H1 (cell line): ENCODE results near the gene NXPH4. TPM values are rescaled to one million over a fixed set of nuclear protein-coding genes. Genes with fewer than 3 reads are reported as not detected.

Experiments used
- CTCF ChIA-PET: fragments of 300-600 bp; sonication (Branson Sonifier 250); formaldehyde crosslinking; loops from one replicate; lab custom pipeline; 2021; ENCODE audit not compliant: partially characterized antibody; lab: Charles Lee
- POLR2A ChIA-PET: fragments of 300-600 bp; sonication (Branson Sonifier 250); formaldehyde crosslinking; loops from one replicate; lab custom pipeline; 2021; ENCODE audit warnings: inconsistent platforms; ENCODE audit not compliant: partially characterized antibody; lab: Charles Lee
- DNase-seq, 2 experiments: peaks; one replicate each; pipeline versions ENCODE4 v3.0.0 to v3.0.0-alpha.2; 2010 to 2022; ENCODE audit warnings: low spot score in 2 of 2, low read depth in 1 of 2, mixed read lengths in 1 of 2
- FAIRE-seq: peaks from 2 replicates; lab custom pipeline; 2011; peaks lifted over from hg19 to GRCh38; lab: Jason Lieb, UNC
- H2AFZ ChIP-seq: 2 replicates; pipeline ENCODE4 v1.8.1; 2012; ENCODE audit warnings: low read length, inconsistent platforms
- H2AK5ac ChIP-seq: 2 replicates; pipeline ENCODE4 v1.6.1; 2013; ENCODE audit warnings: low read depth, low read length
- H2BK120ac ChIP-seq: replicated peaks from 2 replicates; pipeline ENCODE3; 2013; ENCODE audit warnings: low read depth, low read length, inconsistent platforms
- H2BK12ac ChIP-seq: 2 replicates; pipeline ENCODE4 v1.6.1; 2013; ENCODE audit warnings: low read depth, low read length
- H2BK15ac ChIP-seq: 2 replicates; pipeline ENCODE4 v1.6.1; 2013; ENCODE audit warnings: low read length
- H2BK20ac ChIP-seq: 2 replicates; pipeline ENCODE4 v1.6.1; 2013; ENCODE audit warnings: low read length
- H2BK5ac ChIP-seq: 2 replicates; pipeline ENCODE4 v1.6.1; 2013; ENCODE audit warnings: low read depth, low read length
- H3K14ac ChIP-seq: 2 replicates; pipeline ENCODE4 v1.6.1; 2013; ENCODE audit warnings: inconsistent platforms; ENCODE audit not compliant: insufficient read length
- H3K18ac ChIP-seq: 2 replicates; pipeline ENCODE4 v1.6.1; 2013; ENCODE audit warnings: low read length; ENCODE audit errors: extremely low read depth
- H3K23ac ChIP-seq: 2 replicates; pipeline ENCODE4 v1.6.1; 2013; ENCODE audit warnings: inconsistent platforms; ENCODE audit not compliant: insufficient read length
- H3K23me2 ChIP-seq: 2 replicates; pipeline ENCODE4 v1.6.1; 2013; ENCODE audit warnings: low read depth, low read length
- H3K27ac ChIP-seq: 2 replicates; pipeline ENCODE4 v1.6.1; 2011; ENCODE audit warnings: low read depth, low read length, inconsistent platforms
- H3K27me3 ChIP-seq, 4 experiments: replicated peaks in 1 of 4; 1 replicate in 1 of 4; 2 replicates in 3 of 4; pipeline versions ENCODE4 v1.6.1 to v1.8.1; 2011 to 2013; ENCODE audit warnings: low read length in 3 of 4, mild to moderate bottlenecking in 3 of 4, inconsistent platforms in 2 of 4, mixed read lengths in 2 of 4, moderate library complexity in 1 of 4; ENCODE audit not compliant: control insufficient read depth in 3 of 4, insufficient read depth in 3 of 4; ENCODE audit errors: extremely low read depth in 1 of 4
- H3K36me3 ChIP-seq, 4 experiments: 2 replicates each; pipeline versions ENCODE4 v1.6.1 to v1.8.1; 2011 to 2013; ENCODE audit warnings: mild to moderate bottlenecking in 4 of 4, low read length in 3 of 4, moderate library complexity in 2 of 4, control low read depth in 1 of 4, inconsistent platforms in 1 of 4; ENCODE audit not compliant: insufficient read depth in 4 of 4, control insufficient read depth in 2 of 4
- H3K4ac ChIP-seq: replicated peaks from 2 replicates; pipeline ENCODE3; 2013; ENCODE audit warnings: low read length, low read depth, mixed read lengths, inconsistent platforms; ENCODE audit not compliant: insufficient read length
- H3K4me1 ChIP-seq, 4 experiments: replicated peaks in 1 of 4; 1 replicate in 1 of 4; 2 replicates in 3 of 4; pipeline versions ENCODE4 v1.6.1 to v1.8.1; 2011 to 2013; ENCODE audit warnings: low read length in 3 of 4, inconsistent platforms in 2 of 4, mixed read lengths in 1 of 4; ENCODE audit not compliant: insufficient read depth in 4 of 4, control insufficient read depth in 3 of 4
- H3K4me2 ChIP-seq, 2 experiments: 2 replicates each; pipeline versions ENCODE4 v1.6.1 to v1.8.1; 2011 to 2013; ENCODE audit warnings: low read depth in 2 of 2, low read length in 2 of 2, control low read depth in 1 of 2, inconsistent platforms in 1 of 2, mild to moderate bottlenecking in 1 of 2; ENCODE audit not compliant: insufficient read depth in 1 of 2
- H3K4me3 ChIP-seq, 4 experiments: fragments of 200-600, 300-600 bp in 1 of 4; sonication (generic), shearing (Covaris generic), sonication (Bioruptor Twin) in 1 of 4; 2 replicates each; pipeline versions ENCODE4 v1.5.1 to v1.8.1; 2011 to 2016; ENCODE audit warnings: low read length in 4 of 4, low read depth in 3 of 4, control low read depth in 2 of 4, inconsistent platforms in 2 of 4, mild to moderate bottlenecking in 2 of 4, mixed read lengths in 1 of 4, moderate library complexity in 1 of 4; ENCODE audit not compliant: insufficient read depth in 2 of 4; ENCODE audit errors: extremely low read depth in 1 of 4
- H3K56ac ChIP-seq: replicated peaks from 2 replicates; pipeline ENCODE3; 2013; ENCODE audit warnings: low read depth, mild to moderate bottlenecking, mixed read lengths, low read length, inconsistent platforms; ENCODE audit not compliant: insufficient read length
- H3K79me1 ChIP-seq: 2 replicates; pipeline ENCODE4 v1.6.1; 2013; ENCODE audit warnings: low read depth, low read length, control low read depth
- H3K79me2 ChIP-seq, 2 experiments: 2 replicates each; pipeline versions ENCODE4 v1.6.1 to v1.8.1; 2012 to 2013; ENCODE audit warnings: low read length in 2 of 2, mild to moderate bottlenecking in 2 of 2, inconsistent platforms in 1 of 2; ENCODE audit not compliant: insufficient read depth in 2 of 2, control insufficient read depth in 1 of 2
- H3K9ac ChIP-seq, 4 experiments: replicated peaks in 1 of 4; 1 replicate in 1 of 4; 2 replicates in 3 of 4; pipeline versions ENCODE4 v1.6.1 to v1.8.1; 2011 to 2013; ENCODE audit warnings: low read depth in 3 of 4, low read length in 3 of 4, control low read depth in 2 of 4, mild to moderate bottlenecking in 2 of 4, moderate library complexity in 2 of 4, inconsistent platforms in 1 of 4; ENCODE audit errors: extremely low read depth in 1 of 4
- H3K9me3 ChIP-seq, 2 experiments: 2 replicates each; pipeline versions ENCODE4 v1.6.1 to v1.8.1; 2012 to 2013; ENCODE audit warnings: mild to moderate bottlenecking in 2 of 2, moderate library complexity in 2 of 2, control low read depth in 1 of 2, inconsistent platforms in 1 of 2, low read depth in 1 of 2, low read length in 1 of 2, mixed read lengths in 1 of 2; ENCODE audit not compliant: insufficient read depth in 2 of 2
- H4K20me1 ChIP-seq, 2 experiments: replicated peaks in 1 of 2; 2 replicates each; pipeline versions ENCODE3 to v1.8.1; 2011 to 2013; ENCODE audit warnings: inconsistent platforms in 2 of 2, low read length in 2 of 2, mild to moderate bottlenecking in 1 of 2; ENCODE audit not compliant: insufficient read depth in 2 of 2, control insufficient read depth in 1 of 2
- H4K5ac ChIP-seq: 2 replicates; pipeline ENCODE4 v1.6.1; 2013; ENCODE audit warnings: low read length, low read depth, mixed read lengths, inconsistent platforms; ENCODE audit not compliant: insufficient read length
- H4K8ac ChIP-seq: 2 replicates; pipeline ENCODE4 v1.8.0; 2013; ENCODE audit warnings: mild to moderate bottlenecking, moderate library complexity, low read length, inconsistent platforms; ENCODE audit not compliant: insufficient read depth; ENCODE audit errors: extremely low read depth
- H4K91ac ChIP-seq: replicated peaks from 2 replicates; pipeline ENCODE3; 2013; ENCODE audit warnings: low read length, mixed read lengths, inconsistent platforms; ENCODE audit not compliant: insufficient read length
- CTBP2 ChIP-seq: IDR thresholded peaks from 2 replicates; pipeline ENCODE4 v1.7.0; 2011; ENCODE audit warnings: borderline replicate concordance, mild to moderate bottlenecking, moderate library complexity, mixed read lengths, low read length; ENCODE audit not compliant: insufficient read depth, insufficient read length
- EZH2 ChIP-seq: fragments of 200-600 bp; sonication (generic); IDR thresholded peaks from 2 replicates; pipeline ENCODE4 v1.7.1; 2012; ENCODE audit warnings: low read depth, mild to moderate bottlenecking, moderate library complexity, low read length, inconsistent platforms; ENCODE audit not compliant: severe bottlenecking
- MAFK ChIP-seq: IDR thresholded peaks from 2 replicates; pipeline ENCODE4 v1.6.1; 2012; ENCODE audit warnings: low read depth, mild to moderate bottlenecking, improper control_type of control experiment, low read length
- NANOG ChIP-seq: IDR thresholded peaks from 2 replicates; pipeline ENCODE4 v1.6.1; 2011; ENCODE audit warnings: low read length, low read depth, mild to moderate bottlenecking, inconsistent platforms; ENCODE audit not compliant: insufficient read depth, poor library complexity, severe bottlenecking
- RFX5 ChIP-seq: IDR thresholded peaks from 2 replicates; pipeline ENCODE4 v1.6.1; 2011; ENCODE audit warnings: low read depth, low read length, improper control_type of control experiment, borderline replicate concordance
- RNF2 ChIP-seq: fragments of 200-900, 300-1000 bp; sonication (generic); IDR thresholded peaks from 2 replicates; pipeline ENCODE4 v1.7.1; 2016; ENCODE audit warnings: borderline replicate concordance, low read depth, mild to moderate bottlenecking, antibody characterized with exemption, low read length; ENCODE audit not compliant: poor library complexity, severe bottlenecking; ENCODE audit errors: missing control alignments
- SUZ12 ChIP-seq: fragments of 200-600 bp; sonication (generic); IDR thresholded peaks from 2 replicates; pipeline ENCODE4 v1.6.1; 2012; ENCODE audit warnings: mild to moderate bottlenecking, inconsistent platforms, low read length, moderate library complexity, mixed read lengths
- TCF12 ChIP-seq: IDR thresholded peaks from 2 replicates; pipeline ENCODE4 v1.6.1; 2011; ENCODE audit warnings: low read depth, mild to moderate bottlenecking, low read length
- ZNF274 ChIP-seq: IDR thresholded peaks from 2 replicates; pipeline ENCODE4 v1.7.0; 2012; ENCODE audit warnings: low read length, borderline replicate concordance; ENCODE audit errors: extremely low read depth
- WGBS, 2 experiments: shearing (Covaris generic) in 1 of 2; methylation state at CpG; one replicate each; pipeline versions ENCODE4 v1.1.6 to v1.1.7; 2013 to 2015; ENCODE audit warnings: low lambda C conversion rate in 2 of 2, mixed read lengths in 2 of 2, inconsistent platforms in 1 of 2, low coverage in 1 of 2, missing lambda C conversion rate in 1 of 2; ENCODE audit not compliant: insufficient replicate concordance in 2 of 2, insufficient coverage in 1 of 2, insufficient read length in 1 of 2; ENCODE audit errors: extremely low coverage in 1 of 2, missing lambda C conversion rate in 1 of 2; 5-methylcytosine and 5-hydroxymethylcytosine counted together
- polyA plus RNA-seq, 7 experiments: library from polyadenylated mRNA; depleted of rRNA in 3 of 7; stranded (reverse) in 5 of 7; unstranded in 2 of 7; fragments of >200 nt in 5 of 7; fragments of 200-250 nt in 2 of 7; gene quantifications; 1 replicate in 5 of 7; 2 replicates in 1 of 7; 4 replicates in 1 of 7; pipeline versions ENCODE4 v1.2.1 to v1.2.3, GENCODE V29; 2011 to 2013; ENCODE audit warnings: missing spikeins in 2 of 7, mixed read lengths in 2 of 7
- total RNA-seq: library from RNA; stranded (reverse); fragmentation: NEBNext Ultra II Directional; extraction: Animal tissue kit (Norgen Biotek cat#: 25700); gene quantifications from 2 replicates; pipeline ENCODE4 v1.2.1, GENCODE V29; 2021

NXPH4 gene
- total and polyA plus RNA-seq, 2 of the 8 experiments (the other 6 are each of a cell fraction or from before 2014, with no cell fraction given): 0.92 to 1.7 TPM

DNA sequence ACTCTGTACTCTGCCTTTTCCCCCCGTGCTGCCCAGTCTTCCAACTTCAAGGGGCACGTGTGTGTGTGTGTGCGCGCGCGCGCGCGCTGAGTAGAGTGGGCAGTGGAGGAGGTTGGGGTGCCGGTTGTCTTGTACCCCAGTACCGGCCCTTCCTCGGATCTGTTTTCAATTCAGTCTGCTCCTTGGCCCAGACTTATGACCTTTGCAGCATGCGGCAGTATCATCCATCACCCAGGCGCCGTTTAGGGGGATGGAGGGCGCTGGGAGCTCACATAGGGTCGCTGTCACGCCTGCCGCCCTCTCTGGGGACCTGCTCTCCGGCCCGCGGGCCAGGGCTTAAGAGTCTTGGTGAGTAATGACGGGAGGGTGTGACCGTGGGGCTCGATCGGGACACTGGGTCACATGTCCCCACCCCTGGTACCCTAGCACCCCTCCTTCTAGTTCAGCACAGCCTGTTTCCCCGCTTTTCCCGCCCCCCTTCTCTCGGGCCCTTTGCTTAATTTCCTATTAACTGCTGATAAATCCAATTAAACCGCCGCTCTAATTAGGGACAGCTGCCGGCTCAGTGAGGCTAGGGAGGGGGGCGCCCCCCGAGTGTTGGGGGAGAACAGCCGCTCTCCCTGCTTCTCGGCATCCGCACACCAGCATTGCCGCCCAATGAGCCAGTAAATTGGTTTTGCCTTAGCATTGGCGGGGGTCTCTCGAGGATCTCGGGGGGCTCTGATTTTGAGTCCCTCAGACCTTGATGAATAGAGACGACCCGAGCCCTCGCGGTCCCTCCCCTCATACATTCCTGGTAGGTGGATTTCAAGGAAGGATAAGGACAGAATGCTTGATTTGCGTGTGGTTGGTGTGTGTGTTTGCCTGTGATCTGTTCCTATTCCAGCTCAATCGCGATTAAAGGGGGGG, 25.1 kb downstream of the NXPH4 start:
- Histone ChIP-seq H3K9me3 (no peaks in the 10 kb centered on the region), H3K4me3 (peak overlapping the region in 2 of 4 experiments; percentile 1 to 67; a peak in 2 of 8 replicates), H4K20me1 (peaks cover 9 to 11% of the 10 kb centered on the region in 2 experiments), H3K23ac (no peak overlapping the region), H3K27me3 (peaks cover 52 to 71% (median 66%) of the 10 kb centered on the region in 4 experiments), H2AFZ (no peak overlapping the region), H2BK20ac (no peak overlapping the region), H2BK12ac (0 out of 2 replicates have a peak overlapping the region, but pooled peaks have one; percentile 39), H3K4me1 (peaks cover 8 to 54% (median 32%) of the 10 kb centered on the region in 4 experiments), H3K36me3 (no peaks in the 10 kb centered on the region), H4K5ac (no peak overlapping the region), H3K18ac (no peak overlapping the region), H3K14ac (no peak overlapping the region), H2AK5ac (no peak overlapping the region; the same call in 1 of the 2 replicates), H3K79me1 (no peaks in the 10 kb centered on the region), H2BK120ac (no peak overlapping the region), H3K23me2 (peaks cover 26% of the 10 kb centered on the region), H3K4me2 (peak overlapping the region; percentile 89 to 91), H4K91ac (no peak overlapping the region), H3K56ac (no peak overlapping the region), H3K27ac (no peak overlapping the region), H3K79me2 (no peaks in the 10 kb centered on the region), H3K4ac (no peak overlapping the region), H2BK15ac (peak overlapping the region; percentile 16; the same call in 1 of the 2 replicates), H2BK5ac (no peak overlapping the region), H3K9ac (no peak overlapping the region), H4K8ac (no peak overlapping the region)
- DNase-seq: no peak
- CTCF ChIA-PET: interaction anchor here (0.9 to 27.9 kb wide), 13 partner anchors 9 to 239 kb away, joined by 3 to 726 read pairs (median 9); partner anchors contain the start of genes GLI1, INHBE, NXPH4 and SHMT2
- no peak for FAIRE-seq
- POLR2A ChIA-PET: interaction anchor here (0.6 to 23.7 kb wide), 17 partner anchors 8 to 278 kb away, joined by 3 to 852 read pairs (median 4); partner anchors contain the start of genes INHBE, LRP1, NXPH4 and SHMT2
- WGBS, 2 experiments: 10% methylated on average over 44 of the region's 48 CpGs; no CpG with 5 or more reads in 1 of the 2 experiments
- TF ChIP-seq RNF2: peak; percentile 88
- no peak for TF ChIP-seq RFX5
- TF ChIP-seq ZNF274: no peak
- TF ChIP-seq EZH2: peak; percentile 90
- no peak for TF ChIP-seq NANOG
- no peak for TF ChIP-seq TCF12
- peak; percentile 78 for TF ChIP-seq SUZ12
- TF ChIP-seq MAFK: no peak
- TF ChIP-seq CTBP2: peak; percentile 46
